ENCODE measurements around the gene MEIOB.

MEIOB gene

DNA sequence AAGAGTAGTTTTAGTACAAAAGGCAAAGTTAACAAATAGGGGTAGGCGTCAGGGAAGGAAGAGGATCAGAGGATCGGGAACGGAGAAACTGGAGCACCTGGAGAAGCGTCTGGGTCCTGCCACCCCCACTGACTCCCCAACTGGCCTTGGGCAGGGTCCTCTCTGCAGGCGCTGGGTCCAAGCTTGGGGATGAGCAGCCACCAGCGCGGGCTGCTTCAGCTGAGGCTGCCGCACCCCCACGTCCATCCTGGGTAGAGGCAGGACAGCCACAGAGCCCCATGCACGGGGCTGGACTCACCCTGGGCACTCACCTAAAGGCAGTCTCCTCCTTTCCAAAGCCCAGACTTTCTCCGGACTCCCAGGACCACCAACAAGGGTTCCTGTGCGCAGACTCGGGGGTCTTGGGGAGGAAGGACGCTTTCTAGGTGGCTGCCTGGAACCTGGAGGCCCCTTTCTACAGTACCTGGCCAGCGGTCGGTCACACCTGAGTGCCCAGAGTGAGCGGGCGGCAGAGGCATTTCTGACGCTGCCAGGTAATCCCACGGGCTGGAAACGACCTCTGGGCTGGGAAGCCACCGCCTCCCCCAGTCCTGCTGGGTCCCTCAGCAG, 45.2 kb upstream of the MEIOB start:
- TF ChIP-seq, protein P1, sequence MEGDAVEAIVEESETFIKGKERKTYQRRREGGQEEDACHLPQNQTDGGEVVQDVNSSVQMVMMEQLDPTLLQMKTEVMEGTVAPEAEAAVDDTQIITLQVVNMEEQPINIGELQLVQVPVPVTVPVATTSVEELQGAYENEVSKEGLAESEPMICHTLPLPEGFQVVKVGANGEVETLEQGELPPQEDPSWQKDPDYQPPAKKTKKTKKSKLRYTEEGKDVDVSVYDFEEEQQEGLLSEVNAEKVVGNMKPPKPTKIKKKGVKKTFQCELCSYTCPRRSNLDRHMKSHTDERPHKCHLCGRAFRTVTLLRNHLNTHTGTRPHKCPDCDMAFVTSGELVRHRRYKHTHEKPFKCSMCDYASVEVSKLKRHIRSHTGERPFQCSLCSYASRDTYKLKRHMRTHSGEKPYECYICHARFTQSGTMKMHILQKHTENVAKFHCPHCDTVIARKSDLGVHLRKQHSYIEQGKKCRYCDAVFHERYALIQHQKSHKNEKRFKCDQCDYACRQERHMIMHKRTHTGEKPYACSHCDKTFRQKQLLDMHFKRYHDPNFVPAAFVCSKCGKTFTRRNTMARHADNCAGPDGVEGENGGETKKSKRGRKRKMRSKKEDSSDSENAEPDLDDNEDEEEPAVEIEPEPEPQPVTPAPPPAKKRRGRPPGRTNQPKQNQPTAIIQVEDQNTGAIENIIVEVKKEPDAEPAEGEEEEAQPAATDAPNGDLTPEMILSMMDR (IDR thresholded peaks at IDR 0.05; ENCODE audit: insufficient read depth, low read depth, low read length, missing control alignments) = no peak
- H3K4me3 ChIP-seq (ENCODE audit: low read length) = peak overlapping the region; percentile 16
- DNase-seq (ENCODE audit: low read depth) = no peak

DNA sequence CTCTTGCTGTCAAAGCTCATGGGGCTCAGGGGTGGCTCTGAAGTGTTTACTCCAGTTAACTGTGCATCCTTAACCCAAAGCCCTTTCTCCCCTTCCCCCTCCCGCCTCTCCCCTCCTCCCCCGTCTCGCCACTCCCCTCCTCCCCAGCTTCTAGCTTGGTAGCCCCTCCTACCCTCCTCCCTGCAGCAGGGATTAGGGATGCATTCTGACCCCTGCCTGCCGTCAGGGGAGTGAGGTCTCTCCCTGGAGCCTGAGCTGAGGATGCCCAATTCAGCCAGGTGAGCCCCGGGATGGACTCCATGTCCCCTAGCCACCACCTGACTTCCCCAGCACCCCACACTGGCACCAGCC, 44.7 kb upstream of the MEIOB start:
- DNase-seq (ENCODE audit: low read depth) = no peak
- H3K4me3 ChIP-seq (ENCODE audit: low read length) = no peak overlapping the region
- TF ChIP-seq, protein P1 (IDR thresholded peaks at IDR 0.05; ENCODE audit: insufficient read depth, low read depth, low read length, missing control alignments) = no peak

DNA sequence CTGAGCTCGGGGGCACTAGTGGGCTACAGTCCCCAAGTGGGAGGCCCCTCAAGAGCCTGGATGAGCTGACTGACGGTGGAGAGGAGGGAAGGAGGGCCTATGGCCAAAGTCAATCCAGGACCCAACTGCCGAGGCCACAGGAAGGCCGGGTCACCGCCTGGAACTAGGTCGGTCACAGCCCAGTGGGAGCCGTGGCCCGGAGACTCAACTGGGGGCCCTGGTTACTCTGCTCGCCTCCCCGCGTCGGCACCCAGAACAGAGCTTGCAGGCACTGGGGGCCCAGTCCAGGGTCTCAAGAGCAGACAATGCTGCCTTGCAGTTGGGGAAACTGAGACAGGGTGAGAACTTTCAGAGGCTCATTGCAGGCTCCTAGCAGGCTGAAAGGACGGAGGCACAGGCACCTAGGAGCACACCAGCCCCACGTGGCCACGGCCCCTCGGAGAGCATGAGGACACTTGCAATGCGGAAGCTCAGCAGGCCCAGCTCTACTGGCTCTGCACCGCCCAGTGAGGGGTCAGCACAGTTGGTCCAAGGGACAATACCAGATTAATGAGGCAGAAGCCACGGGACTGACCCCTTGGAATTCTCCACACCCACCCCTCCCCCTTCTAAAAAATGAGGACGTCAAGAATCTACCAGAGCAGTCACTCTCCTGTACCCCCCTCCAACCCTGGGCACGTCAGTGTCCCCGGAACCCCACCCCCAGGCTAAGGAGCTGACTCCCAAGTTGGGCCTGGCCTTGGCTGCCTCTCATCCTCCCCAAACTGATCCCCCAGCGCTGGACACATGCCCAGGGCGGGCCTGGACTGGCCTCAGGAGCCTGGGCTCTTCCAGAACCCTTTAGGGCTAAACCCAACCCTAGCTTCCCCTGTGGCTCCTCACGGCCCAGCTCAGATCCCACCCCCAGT, 44.0 kb upstream of the MEIOB start:
- TF ChIP-seq, protein P1 (IDR thresholded peaks at IDR 0.05; ENCODE audit: insufficient read depth, low read depth, low read length, missing control alignments) = no peak
- no peak for DNase-seq (ENCODE audit: low read depth)
- no peak overlapping the region for H3K4me3 ChIP-seq (ENCODE audit: low read length)

DNA sequence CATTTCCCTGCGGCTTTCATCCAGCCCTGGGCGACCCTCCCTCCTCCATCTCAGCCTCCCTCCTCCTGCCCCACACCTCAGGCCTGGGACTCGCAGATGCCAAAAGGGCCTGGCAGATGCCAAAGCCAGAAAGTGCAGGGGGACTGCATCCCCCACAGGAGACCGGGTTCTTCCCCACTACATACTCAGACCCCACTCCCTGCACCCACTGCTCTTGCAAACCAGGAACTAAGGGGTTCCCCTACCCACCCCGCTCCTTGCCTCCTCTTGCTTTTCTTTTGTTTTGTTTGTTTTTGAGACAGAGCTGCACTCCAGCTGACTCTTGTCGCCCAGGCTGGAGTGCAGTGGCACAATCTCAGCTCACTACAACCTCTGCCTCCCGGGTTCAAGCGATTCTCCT, 43.0 kb upstream of the MEIOB start:
- TF ChIP-seq, protein P1 (IDR thresholded peaks at IDR 0.05; ENCODE audit: insufficient read depth, low read depth, low read length, missing control alignments) = no peak
- no peak overlapping the region for H3K4me3 ChIP-seq (ENCODE audit: low read length)
- no peak for DNase-seq (ENCODE audit: low read depth)

DNA sequence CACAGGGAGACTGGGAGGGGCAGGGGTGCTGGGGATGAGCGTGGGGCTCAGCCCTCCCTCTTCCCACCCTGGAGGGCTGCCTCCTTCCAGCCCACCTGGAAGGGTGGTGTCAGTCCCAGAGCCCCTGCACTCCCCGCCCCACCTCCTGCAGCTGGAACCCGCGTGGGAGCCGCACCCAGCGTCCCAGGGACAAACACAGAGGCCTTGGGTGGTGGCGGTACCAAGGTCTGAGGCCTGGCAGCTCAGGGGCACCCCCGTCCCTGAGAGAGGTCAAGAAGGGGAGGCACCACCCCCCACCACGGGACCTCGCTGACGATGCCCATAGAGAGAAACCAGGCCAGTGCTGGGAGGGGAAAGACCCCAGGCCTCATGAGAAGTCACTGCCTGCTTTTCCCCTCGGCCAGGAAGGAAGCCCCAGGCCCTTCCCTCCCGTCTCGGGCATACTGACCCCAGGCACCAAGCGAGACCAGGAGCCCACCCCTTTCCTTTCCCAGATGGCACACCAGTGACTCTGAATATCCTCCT, 42.2 kb upstream of the MEIOB start:
- TF ChIP-seq, protein P1 (IDR thresholded peaks at IDR 0.05; ENCODE audit: insufficient read depth, low read depth, low read length, missing control alignments) = no peak
- H3K4me3 ChIP-seq (ENCODE audit: low read length) = no peak overlapping the region
- no peak for DNase-seq (ENCODE audit: low read depth)

DNA sequence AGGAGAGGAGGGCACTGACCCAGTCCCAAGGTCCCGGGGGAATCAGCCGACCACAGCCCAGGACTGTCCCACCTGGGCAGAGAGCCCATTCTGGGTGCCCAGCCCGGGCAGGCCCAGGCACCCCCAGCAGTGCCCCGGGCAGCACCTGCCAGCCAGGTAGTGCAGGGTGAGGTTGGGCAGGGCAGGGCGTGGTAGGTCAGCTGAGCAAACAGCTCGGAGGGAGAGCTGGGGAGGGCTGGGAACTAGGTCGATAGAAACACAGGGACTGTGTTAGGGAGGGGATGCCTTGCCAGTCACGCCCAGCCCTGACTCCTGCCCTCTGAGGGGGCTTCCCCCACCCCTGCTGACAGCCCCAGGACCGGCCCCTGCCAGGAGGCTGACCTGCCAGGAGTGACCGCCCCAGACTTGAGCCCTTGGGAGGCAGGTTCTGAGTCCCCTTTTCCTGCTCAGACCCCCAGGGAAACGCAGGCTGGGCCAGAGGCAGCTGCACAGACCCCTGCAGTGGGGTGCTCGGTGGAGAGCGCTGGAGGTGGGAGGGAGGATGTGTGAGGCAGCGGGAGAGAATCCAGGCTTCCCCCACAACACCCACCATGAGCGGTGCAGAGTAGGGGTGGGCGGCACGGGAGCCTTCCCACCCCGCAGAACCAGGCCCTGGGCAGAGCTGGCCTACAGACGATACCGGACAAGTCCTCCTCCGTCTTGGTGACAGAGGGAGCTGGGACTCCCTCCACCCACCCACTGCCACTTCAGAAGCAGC, 41.5 kb upstream of the MEIOB start:
- no peak overlapping the region for H3K4me3 ChIP-seq (ENCODE audit: low read length)
- DNase-seq (ENCODE audit: low read depth) = peak; percentile 66
- TF ChIP-seq, protein P1 (IDR thresholded peaks at IDR 0.05; ENCODE audit: insufficient read depth, low read depth, low read length, missing control alignments) = no peak

Data from epithelial cell of esophagus (primary cell).